Caki2 (cell line): Measurements from ENCODE around the gene CHL1. TPM values are rescaled to one million over a fixed set of nuclear protein-coding genes. Genes with fewer than 3 reads are reported as not detected.

Source experiments
- DNase-seq: peaks from one replicate; pipeline ENCODE4 v3.0.0-alpha.2; 2015; ENCODE audit warnings: low read depth
- in situ Hi-C: cut with HindIII; loops from 2 replicates; pipeline ENCODE4 v1.10.0; 2016; ENCODE audit warnings: low sequenced_read_pairs, low pct_unique_long_range_greater_than_20kb, mixed read lengths
- total RNA-seq: library from RNA; depleted of rRNA; stranded (reverse); fragments of >200 nt; shearing (Covaris generic); gene quantifications from 2 replicates; pipeline ENCODE4 v1.2.3, GENCODE V29; 2014; ENCODE audit warnings: low replicate concordance; rRNA removed

Gene CHL1
- 2.0 and 7.3 TPM in 2 replicates for total RNA-seq

DNA sequence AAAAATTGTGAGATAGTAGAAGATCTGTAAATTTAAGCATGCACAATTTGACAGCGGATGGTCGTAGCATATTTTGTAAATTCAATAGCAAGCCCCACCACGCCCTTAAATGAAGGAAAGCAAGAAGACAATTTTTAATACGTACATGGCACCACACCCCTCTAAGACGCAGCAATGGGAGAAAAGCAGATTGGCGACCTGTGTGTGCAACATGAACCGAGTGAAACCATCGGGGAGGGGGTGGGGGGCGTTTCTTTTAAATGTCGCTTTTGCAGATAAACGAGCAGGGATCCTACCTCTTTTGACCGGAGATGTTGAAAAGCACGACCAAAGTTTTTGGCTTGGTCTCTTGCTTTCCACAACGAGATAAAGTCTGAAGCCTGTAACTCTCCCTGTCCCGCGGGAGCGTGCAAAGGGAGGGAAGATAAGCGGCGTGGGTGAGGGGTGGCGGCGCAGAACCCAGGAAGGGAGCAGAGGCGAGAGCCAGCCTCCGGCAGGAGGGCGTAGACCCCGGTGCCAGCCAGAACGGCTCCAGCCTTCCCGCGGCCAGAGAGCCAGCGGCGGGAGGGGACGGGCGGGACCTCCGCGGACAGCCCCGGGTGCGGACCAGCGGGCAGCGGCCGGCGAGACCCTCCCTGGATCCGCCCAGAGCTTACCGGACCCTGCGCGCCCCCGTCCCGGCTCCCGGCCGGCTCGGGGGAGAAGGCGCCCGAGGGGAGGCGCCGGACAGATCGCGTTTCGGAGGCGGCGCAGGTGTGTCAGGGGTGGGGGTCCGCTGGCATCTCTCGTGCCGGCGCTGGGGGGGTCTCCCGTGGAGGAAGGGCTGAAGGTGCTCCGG is at the start of gene CHL1:
TSS of gene CHL1 (plus strand) at position 453 of the 838 bp plus-strand sequence. CDS start 123,014 bp downstream, outside the sequence.
- in situ Hi-C loops = no loop called here
- DNase-seq = no peak

GRCh38 chr3:151614-152189 is 44.9 kb upstream of the CHL1 start:
- DNase-seq = no peak
- in situ Hi-C loops = no loop called here

DNA sequence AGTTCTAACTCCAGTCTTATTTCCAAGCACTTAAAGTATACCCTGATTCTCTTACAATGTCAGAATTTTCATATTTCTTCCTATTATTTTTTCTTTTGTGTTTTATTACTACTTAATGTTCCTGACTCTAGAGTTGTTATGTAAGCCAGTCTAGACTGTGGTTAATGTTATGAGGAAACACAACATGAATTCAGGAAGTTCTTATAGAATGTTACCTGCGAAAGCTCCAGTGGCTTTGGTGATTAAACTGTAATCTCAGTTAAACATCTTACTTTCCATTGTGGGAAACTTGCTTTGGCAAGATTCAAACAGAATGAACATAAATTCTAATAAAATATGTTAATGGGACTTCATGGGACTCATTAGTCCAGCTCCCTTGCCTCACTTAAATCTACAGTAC is 36.6 kb upstream of the CHL1 start:
- DNase-seq = no peak
- in situ Hi-C loops = no loop called here

- in situ Hi-C loops = no loop called here
Observed at GRCh38 chr3:166071-166470, 30.5 kb upstream of the CHL1 start.

GRCh38 chr3:166799-167198 is 29.8 kb upstream of the CHL1 start:
- DNase-seq = no peak
- in situ Hi-C loops = no loop called here

More at GRCh38 chr3:166071-166470, 30.5 kb upstream of the CHL1 start:
- DNase-seq = no peak

DNA sequence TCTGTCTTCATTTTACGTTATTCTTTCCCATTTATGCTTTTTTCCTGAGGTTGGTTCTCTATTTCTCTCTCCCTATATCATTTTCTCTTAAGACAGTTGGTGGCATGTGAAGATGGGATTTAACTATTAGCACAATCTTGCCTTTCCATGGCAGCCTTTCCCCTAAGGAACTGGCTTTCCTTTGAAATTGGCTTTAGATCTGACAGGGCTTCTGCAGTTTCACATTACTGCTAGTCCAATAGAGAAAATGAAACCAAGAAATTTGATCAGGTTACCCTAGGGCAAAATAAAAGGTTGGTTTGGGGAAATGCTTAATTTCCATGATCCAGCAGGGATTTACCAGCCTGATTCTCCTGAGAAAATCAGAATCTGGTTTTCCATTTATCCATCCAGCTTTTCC is 22.7 kb upstream of the CHL1 start:
- DNase-seq = no peak
- in situ Hi-C loops = no loop called here

DNA sequence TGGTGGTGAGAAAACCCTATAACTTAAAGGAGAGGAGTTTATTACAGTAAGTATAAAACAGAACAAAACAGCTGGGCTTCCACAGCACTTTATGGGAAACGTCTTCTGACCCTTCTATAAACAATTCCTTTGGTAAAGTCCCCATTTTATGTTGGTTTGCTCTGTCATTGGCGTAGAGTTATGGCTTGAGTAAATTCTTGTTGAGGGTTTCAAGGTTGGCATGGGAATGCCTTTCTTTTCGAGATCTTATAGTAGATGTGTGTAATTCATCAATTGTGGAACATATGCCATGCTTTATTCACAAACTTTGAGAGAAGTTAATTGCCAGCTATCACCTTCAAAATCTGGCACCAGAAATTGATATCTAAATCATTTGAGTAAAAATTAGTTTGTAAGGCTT is 11.6 kb upstream of the CHL1 start:
- no peak for DNase-seq
- in situ Hi-C loops = no loop called here

DNA sequence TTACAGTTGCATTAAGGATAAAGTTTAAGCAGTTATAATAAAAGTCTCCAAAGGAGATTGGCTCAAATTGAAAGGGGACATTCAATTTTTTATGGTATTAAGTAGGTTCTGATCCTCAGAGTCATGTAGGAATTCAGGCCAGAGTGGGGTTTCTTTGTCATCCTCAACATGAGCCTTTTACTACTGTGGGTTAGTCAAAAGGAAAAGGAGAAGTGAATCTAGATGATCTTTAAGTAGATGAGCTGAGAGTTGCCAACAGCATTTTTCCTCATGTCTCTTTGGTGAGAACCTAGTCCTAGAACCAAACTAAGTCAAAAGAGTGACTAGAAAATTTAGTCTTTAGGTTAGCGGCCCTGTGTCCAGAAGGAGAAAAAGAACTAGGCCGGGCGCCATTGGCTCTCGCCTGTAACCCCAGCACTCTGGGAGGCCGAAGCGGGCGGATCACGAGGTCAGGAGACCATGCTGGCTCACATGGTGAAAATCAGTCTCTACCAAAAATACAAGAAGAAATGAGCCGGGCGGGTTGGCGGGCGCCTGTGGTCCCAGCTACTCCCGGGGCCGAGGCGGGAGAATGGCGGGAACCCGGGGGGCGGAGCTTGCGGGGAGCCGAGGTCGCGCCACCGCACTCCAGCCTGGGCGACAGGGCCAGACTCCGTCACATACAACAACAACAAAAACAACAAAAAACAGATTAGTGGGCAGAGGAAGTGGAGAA is 4.2 kb upstream of the CHL1 start:
- in situ Hi-C loops = no loop called here
- no peak for DNase-seq

DNA sequence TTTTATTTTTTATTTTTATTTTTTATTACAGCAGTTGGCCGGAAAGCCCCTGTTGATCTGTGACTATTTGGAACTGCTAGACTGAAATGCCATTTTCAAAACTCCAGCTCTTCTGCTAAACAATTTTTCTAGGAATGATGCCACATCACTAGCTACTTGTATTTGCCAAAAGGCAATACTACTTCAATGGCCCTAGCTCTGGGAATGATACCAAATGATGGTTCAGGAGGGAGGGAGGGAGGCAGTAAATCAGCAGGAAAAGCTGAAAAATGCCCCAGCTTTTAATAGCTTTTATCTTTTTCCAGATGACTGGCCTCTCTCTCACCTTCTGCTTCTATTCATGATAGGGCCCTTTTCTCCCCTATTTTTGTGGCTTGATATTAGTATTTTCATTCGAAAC is 2.6 kb upstream of the CHL1 start:
- in situ Hi-C loops = no loop called here
- DNase-seq = no peak

- in situ Hi-C loops = no loop called here
- no peak for DNase-seq
Observed at GRCh38 chr3:194421-194820, 2.1 kb upstream of the CHL1 start.

- no peak for DNase-seq
- in situ Hi-C loops = no loop called here
Observed at GRCh38 chr3:195666-196065, 897 bp upstream of the CHL1 start.

DNA sequence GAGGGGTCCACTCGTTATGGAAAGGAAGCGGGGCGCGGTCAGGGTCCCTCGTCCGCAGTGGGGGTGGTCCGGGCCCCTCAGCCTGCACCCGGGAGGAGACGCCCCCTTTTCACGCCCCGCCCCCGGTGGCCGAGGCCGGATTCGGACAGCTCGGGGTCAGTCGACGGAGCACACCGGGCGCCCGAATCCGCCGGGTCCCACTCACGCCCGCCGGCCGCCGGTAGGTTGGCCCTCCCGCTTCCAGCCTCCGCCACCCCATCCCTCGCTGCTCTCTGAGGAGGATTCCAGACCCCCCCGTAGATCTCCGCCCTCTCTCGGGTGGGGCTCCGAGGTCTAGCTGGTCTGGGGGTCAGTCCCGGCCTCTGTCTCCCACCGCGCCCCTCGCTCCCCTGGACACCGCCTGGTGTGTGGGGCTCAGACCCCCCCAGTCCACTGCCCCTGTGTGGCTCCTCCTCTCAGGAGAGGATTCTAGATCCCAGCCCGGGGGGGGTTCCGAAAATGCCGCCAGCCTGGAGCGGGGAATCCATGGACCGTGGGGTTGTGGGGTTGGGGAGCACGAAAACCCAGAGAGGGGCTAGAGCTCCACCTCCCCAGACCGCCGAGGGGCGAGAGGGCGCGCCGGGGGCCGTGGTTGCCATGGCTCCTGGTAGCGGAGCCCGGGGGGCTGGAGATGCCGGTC is 725 bp downstream of the CHL1 start:
- in situ Hi-C loops = no loop called here
- DNase-seq = no peak

- no peak for DNase-seq
- in situ Hi-C loops = no loop called here
Observed at GRCh38 chr3:197828-198491, 1.4 kb downstream of the CHL1 start.

- in situ Hi-C loops = no loop called here
- no peak for DNase-seq
Observed at GRCh38 chr3:199835-200234, 3.3 kb downstream of the CHL1 start.

GRCh38 chr3:200758-201325 is 4.3 kb downstream of the CHL1 start:
- DNase-seq = no peak
- in situ Hi-C loops = no loop called here

- no peak for DNase-seq
- in situ Hi-C loops = no loop called here
Observed at GRCh38 chr3:204102-204501, 7.5 kb downstream of the CHL1 start.

GRCh38 chr3:207973-208372 is 11.4 kb downstream of the CHL1 start:
- in situ Hi-C loops = no loop called here
- DNase-seq = no peak

GRCh38 chr3:210669-211068 is 14.1 kb downstream of the CHL1 start:
- no peak for DNase-seq
- in situ Hi-C loops = no loop called here
